Heart left ventricle (tissue), 16 donors: ENCODE data around the gene CSF3R. TPM values are rescaled to one million over a fixed set of nuclear protein-coding genes. Genes with fewer than 3 reads are reported as not detected.

Experiments
- ATAC-seq, 4 donors: fragments of 200-7000 bp; cut with Tn5 transposase; one replicate each; pipeline ENCODE4 v1.9.1; 2020 to 2022; ENCODE audit warnings: moderate library complexity in 4 of 4, mild to moderate bottlenecking in 3 of 4, moderate number of reproducible peaks in 1 of 4
- DNase-seq, 5 donors: peaks; one replicate each; pipeline ENCODE4 v3.0.0-alpha.2; 2020
- H3K27ac ChIP-seq, 12 donors: fragments of 200-600 bp; sonication (generic) in 4 of 12; one replicate each; pipeline versions ENCODE4 v1.5.0 to v1.8.0; 2016 to 2022; ENCODE audit warnings: mild to moderate bottlenecking in 2 of 12
- H3K27me3 ChIP-seq, 9 donors: fragments of 200-600 bp; sonication (generic) in 2 of 9; one replicate each; pipeline versions ENCODE4 v1.5.1 to v1.8.0; 2016 to 2022; ENCODE audit warnings: mild to moderate bottlenecking in 3 of 9
- H3K36me3 ChIP-seq, 9 donors: fragments of 200-600 bp; sonication (generic) in 2 of 9; one replicate each; pipeline versions ENCODE4 v1.5.0 to v1.8.0; 2018 to 2022; ENCODE audit warnings: mild to moderate bottlenecking in 2 of 9
- H3K4me1 ChIP-seq, 12 donors: fragments of 200-600 bp; sonication (generic) in 4 of 12; one replicate each; pipeline versions ENCODE4 v1.5.0 to v1.8.0; 2016 to 2022; ENCODE audit warnings: mild to moderate bottlenecking in 3 of 12
- H3K4me3 ChIP-seq, 12 donors: fragments of 200-600 bp; sonication (generic) in 4 of 12; one replicate each; pipeline versions ENCODE4 v1.5.0 to v1.8.0; 2017 to 2022; ENCODE audit warnings: mild to moderate bottlenecking in 9 of 12, moderate library complexity in 4 of 12
- H3K9me3 ChIP-seq, 12 donors: fragments of 200-600 bp; sonication (generic) in 4 of 12; one replicate each; pipeline versions ENCODE4 v1.5.0 to v1.8.0; 2016 to 2022; ENCODE audit warnings: mild to moderate bottlenecking in 1 of 12
- CTCF ChIP-seq, 12 donors: fragments of 200-600 bp; sonication (generic) in 4 of 12; IDR thresholded peaks; one replicate each; pipeline versions ENCODE4 v1.5.0 to v1.8.0; 2018 to 2022; ENCODE audit warnings: antibody characterized with exemption in 12 of 12, mild to moderate bottlenecking in 5 of 12
- POLR2A ChIP-seq, 2 donors: fragments of 450-650 bp; IDR thresholded peaks; one replicate each; pipeline ENCODE4 v1.6.1; 2017; ENCODE audit warnings: antibody characterized with exemption in 2 of 2, mild to moderate bottlenecking in 2 of 2, moderate library complexity in 2 of 2
- WGBS, 4 donors: extraction: QIAGEN DNeasy Blood & Tissue Kit in 2 of 4; methylation state at CpG; one replicate each; pipeline versions ENCODE4 v1.1.5 to v1.1.7; 2013 to 2018; 5-methylcytosine and 5-hydroxymethylcytosine counted together
- intact Hi-C, 10 donors: fragments of 100-400 bp; cut with DNase I; formaldehyde crosslinking; loops; one replicate each; pipeline versions ENCODE4 v1.11.1 to v1.14.2; 2022
- polyA plus RNA-seq, 2 donors: library from polyadenylated mRNA; stranded (reverse); fragments of 200-250 nt; gene quantifications; one replicate each; pipeline ENCODE4 v1.2.3, GENCODE V29; 2013
- total RNA-seq, 9 donors: library from RNA; depleted of rRNA in 2 of 9; stranded (reverse); fragments of >200 nt in 2 of 9; fragmentation: NEBNext Ultra II Directional in 3 of 9; extraction: Animal tissue kit (Norgen Biotek cat#: 25700) in 3 of 9; gene quantifications; one replicate each; pipeline versions ENCODE4 v1.1.0 to v1.2.4, GENCODE V29; 2016 to 2023
- donor health status: ischemic (EF 13 %, LVEDD 7.1; RV severe dilation, severe dysfunction).
- donor health status: healthy with polysubstance abuse.
- donor health status: DM: no; HTN: yes; CAD: no.
- donor health status: DM: no; HTN: no; CAD: no.
- donor health status: ischemic (EF 25% LVEDD 6.9; RV normal size, moderate dysfunction).
- donor health status: ischemic (EF 25% LVEDD 5.7; RV mildly dilated, moderate dysfunction).
- donor health status: healthy.
- donor health status: DM: yes; HTN: yes; CAD: no.
- donor health status: ischemic (EF 35%, LVEDD 5.7; RV mildly dilated, moderate dysfunction).
- donor health status: nonischemic (EF 11% LVEDD 7.7; RV severe dilation, severe dysfunction).
- donor health status: DM: yes; HTN: yes; CAD: no.
- donor health status: PGD.
- donor health status: ischemic (EF 29% LVEDD 5.4; RV normal size, mild dysfunction).
- donor health status: nonischemic (EF 23%, LVEDD 6.1; RV moderate dilation, normal function).

The CSF3R gene
- total and polyA plus RNA-seq, 11 donors, result 1.5 to 22.7 (median 4.1) TPM

GRCh38 chr1:36453600-36454388 is 28.9 kb downstream of the CSF3R start:
- DNase-seq (no peak), ATAC-seq (no peak)
- Histone ChIP-seq H3K27ac (no peak overlapping the region), H3K27me3 (no peaks in the 10 kb centered on the region), H3K36me3 (peaks cover 0 to 50% (median 43%) of the 10 kb centered on the region in 9 donors), H3K4me3 (no peak overlapping the region), H3K9me3 (no peaks in the 10 kb centered on the region), H3K4me1 (peaks cover 0 to 45% (median 7%) of the 10 kb centered on the region in 12 donors)
- TF ChIP-seq POLR2A (IDR thresholded peaks at IDR 0.05) (no peak), CTCF (IDR thresholded peaks at IDR 0.05) (no peak)
- WGBS, 4 donors, result 84 to 91% (median 87%) methylated on average over 6 of the region's 6 CpGs
- intact Hi-C loops, result no loop called here

GRCh38 chr1:36453051-36453450 is 29.7 kb downstream of the CSF3R start:
- Histone ChIP-seq H3K4me3 (no peak overlapping the region), H3K9me3 (no peaks in the 10 kb centered on the region), H3K4me1 (peaks cover 0 to 40% (median 7%) of the 10 kb centered on the region in 12 donors), H3K36me3 (peaks cover 0 to 43% (median 38%) of the 10 kb centered on the region in 9 donors), H3K27ac (no peak overlapping the region), H3K27me3 (no peaks in the 10 kb centered on the region)
- DNase-seq, result no peak
- no peak for TF ChIP-seq POLR2A (IDR thresholded peaks at IDR 0.05)
- TF ChIP-seq CTCF (IDR thresholded peaks at IDR 0.05), result no peak
- WGBS, 4 donors, result 92 to 97% (median 94%) methylated on average over 3 of the region's 3 CpGs
- intact Hi-C loops, result no loop called here
- ATAC-seq, result no peak

GRCh38 chr1:36450919-36451305 is 31.8 kb downstream of the CSF3R start:
- no peaks in the 10 kb centered on the region for H3K9me3 ChIP-seq
- ATAC-seq, result peak in 2 of 4 donors; percentile 1 to 2
- H3K4me3 ChIP-seq, result peak overlapping the region; percentile 34 to 74 (median 66)
- DNase-seq, result no peak
- 26 to 36% (median 29%) methylated on average over 18 of the region's 18 CpGs for WGBS, 4 donors
- TF ChIP-seq CTCF (IDR thresholded peaks at IDR 0.05) (no peak), POLR2A (IDR thresholded peaks at IDR 0.05) (no peak)
- H3K4me1 ChIP-seq, result peaks cover 0 to 27% (median 7%) of the 10 kb centered on the region in 12 donors
- peaks cover 0 to 22% (median 17%) of the 10 kb centered on the region in 9 donors for H3K36me3 ChIP-seq
- intact Hi-C loops, result loop anchor here in 1 of 10 donors (1.0 kb wide), 1 partner anchor 13 kb away; the partner anchor contains the start of gene MRPS15
- H3K27me3 ChIP-seq, result no peaks in the 10 kb centered on the region
- peak overlapping the region; percentile 74 to 98 (median 94) for H3K27ac ChIP-seq

- Histone ChIP-seq H3K4me1 (peaks cover 0 to 27% (median 7%) of the 10 kb centered on the region in 12 donors), H3K36me3 (peaks cover 0 to 17% (median 12%) of the 10 kb centered on the region in 9 donors), H3K4me3 (peak within 1 kb of the TSS; percentile 34 to 74 (median 66)), H3K27me3 (no peaks in the 10 kb centered on the region), H3K9me3 (no peaks in the 10 kb centered on the region), H3K27ac (peak within 1 kb of the TSS; percentile 74 to 98 (median 94))
- ATAC-seq (peak; percentile 98 to 99 (median 99)), DNase-seq (peak; percentile 96 to 98 (median 97))
- no peak for TF ChIP-seq CTCF (IDR thresholded peaks at IDR 0.05)
- peak; percentile 6 to 93 for TF ChIP-seq POLR2A (IDR thresholded peaks at IDR 0.05)
- 0 to 1% (median 0%) methylated on average over 39 to 48 of the region's 48 CpGs for WGBS, 4 donors
- intact Hi-C loops, result loop anchor here in 1 of 10 donors (1.0 kb wide), 1 partner anchor 14 kb away; the partner anchor contains the start of gene MRPS15
Observed at GRCh38 chr1:36450270-36450918, 32.3 kb downstream of the CSF3R start, which contains the start of gene OSCP1. Gene OSCP1 (minus strand): TSS chr1:36450451. CDS start chr1:36450369, 82 bp downstream.
